ENCODE results near the gene MYOM1. TPM values are rescaled to one million over a fixed set of nuclear protein-coding genes. Genes with fewer than 3 reads are reported as not detected.

MYOM1 gene
- total RNA-seq, 1 donor from 2014 or later, result 0.57 TPM

DNA sequence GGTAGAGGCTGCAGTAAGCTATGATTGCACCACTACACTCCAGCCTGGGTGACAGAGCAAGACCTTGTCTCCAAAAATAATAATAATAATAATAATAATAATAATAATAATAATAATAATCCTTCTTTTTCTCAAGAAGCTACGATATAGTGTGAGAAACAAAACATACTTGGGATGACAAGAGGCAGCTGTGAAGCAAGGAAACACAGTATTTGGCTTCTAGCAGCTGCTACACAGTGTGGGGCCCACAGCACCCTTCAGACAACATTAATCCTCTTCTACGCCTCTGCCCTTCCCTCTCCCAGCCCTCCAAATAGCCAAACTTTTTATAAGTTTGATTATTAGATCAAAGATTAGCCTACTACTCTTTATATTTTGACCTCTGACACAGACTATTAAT, 62.2 kb downstream of the MYOM1 start:
- Histone ChIP-seq H2AFZ (ENCODE audit: low read depth, low read length) (no peak overlapping the region), H3K36me3 (ENCODE audit: insufficient read depth, low read length) (no peaks in the 10 kb centered on the region), H3K27ac (ENCODE audit: low read depth, low read length) (no peak overlapping the region), H3K79me2 (ENCODE audit: insufficient read depth, low read length) (no peaks in the 10 kb centered on the region), H3K4me1 (ENCODE audit: insufficient read depth, low read length) (no peaks in the 10 kb centered on the region), H3K4me3 (ENCODE audit: insufficient read depth, low read depth, low read length) (no peak overlapping the region), H3K4me2 (ENCODE audit: low read length) (no peak overlapping the region), H3K27me3 (ENCODE audit: insufficient read depth, low read length) (no peaks in the 10 kb centered on the region), H4K20me1 (ENCODE audit: insufficient read depth, low read length) (no peaks in the 10 kb centered on the region), H3K9ac (ENCODE audit: low read length) (no peak overlapping the region), H3K9me3 (ENCODE audit: insufficient read depth, low read depth, low read length) (no peaks in the 10 kb centered on the region)
- no peak overlapping the region for H3K27ac Mint-ChIP-seq (ENCODE audit: unreplicated experiment)
- FAIRE-seq (no peak), DNase-seq (ENCODE audit: low read depth) (no peak)
- no peak overlapping the region for H3K4me3 Mint-ChIP-seq (ENCODE audit: unreplicated experiment)
- TF ChIP-seq EZH2 (IDR thresholded peaks at IDR 0.05; ENCODE audit: insufficient read depth, low read length), result no peak
- TF ChIP-seq, protein P1, sequence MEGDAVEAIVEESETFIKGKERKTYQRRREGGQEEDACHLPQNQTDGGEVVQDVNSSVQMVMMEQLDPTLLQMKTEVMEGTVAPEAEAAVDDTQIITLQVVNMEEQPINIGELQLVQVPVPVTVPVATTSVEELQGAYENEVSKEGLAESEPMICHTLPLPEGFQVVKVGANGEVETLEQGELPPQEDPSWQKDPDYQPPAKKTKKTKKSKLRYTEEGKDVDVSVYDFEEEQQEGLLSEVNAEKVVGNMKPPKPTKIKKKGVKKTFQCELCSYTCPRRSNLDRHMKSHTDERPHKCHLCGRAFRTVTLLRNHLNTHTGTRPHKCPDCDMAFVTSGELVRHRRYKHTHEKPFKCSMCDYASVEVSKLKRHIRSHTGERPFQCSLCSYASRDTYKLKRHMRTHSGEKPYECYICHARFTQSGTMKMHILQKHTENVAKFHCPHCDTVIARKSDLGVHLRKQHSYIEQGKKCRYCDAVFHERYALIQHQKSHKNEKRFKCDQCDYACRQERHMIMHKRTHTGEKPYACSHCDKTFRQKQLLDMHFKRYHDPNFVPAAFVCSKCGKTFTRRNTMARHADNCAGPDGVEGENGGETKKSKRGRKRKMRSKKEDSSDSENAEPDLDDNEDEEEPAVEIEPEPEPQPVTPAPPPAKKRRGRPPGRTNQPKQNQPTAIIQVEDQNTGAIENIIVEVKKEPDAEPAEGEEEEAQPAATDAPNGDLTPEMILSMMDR (IDR thresholded peaks at IDR 0.05; ENCODE audit: insufficient read depth, low read depth, low read length), result no peak
- peaks cover 7% of the 10 kb centered on the region for H3K27me3 Mint-ChIP-seq (ENCODE audit: low read depth, unreplicated experiment)
- no peaks in the 10 kb centered on the region for H3K4me1 Mint-ChIP-seq (ENCODE audit: low read depth, unreplicated experiment)
- H3K9me3 Mint-ChIP-seq (ENCODE audit: unreplicated experiment), result peaks cover 3% of the 10 kb centered on the region
- H3K36me3 Mint-ChIP-seq (ENCODE audit: low read depth, unreplicated experiment), result no peaks in the 10 kb centered on the region

DNA sequence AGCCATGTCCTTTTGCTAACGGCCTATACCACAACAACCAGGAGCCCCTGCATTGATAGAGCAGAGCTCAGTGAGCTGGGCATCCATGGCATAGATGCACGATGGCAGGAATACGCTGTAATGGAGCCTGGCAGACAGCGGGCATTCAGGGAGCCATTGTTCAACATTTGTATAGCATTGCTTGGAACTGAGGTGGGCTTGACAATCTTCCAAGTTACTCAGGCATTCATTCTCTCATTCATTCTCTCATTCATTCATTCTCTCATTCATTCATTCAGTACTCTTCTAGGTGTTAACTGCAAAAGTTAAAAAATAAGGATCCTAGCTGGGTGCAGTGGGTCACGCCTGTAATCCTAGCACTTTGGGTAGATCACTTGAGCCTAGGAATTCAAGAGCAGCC, 62.7 kb downstream of the MYOM1 start:
- Mint-ChIP-seq H3K36me3 (ENCODE audit: low read depth, unreplicated experiment) (no peaks in the 10 kb centered on the region), H3K27ac (ENCODE audit: unreplicated experiment) (no peak overlapping the region)
- no peak overlapping the region for H3K27ac ChIP-seq (ENCODE audit: low read depth, low read length)

DNA sequence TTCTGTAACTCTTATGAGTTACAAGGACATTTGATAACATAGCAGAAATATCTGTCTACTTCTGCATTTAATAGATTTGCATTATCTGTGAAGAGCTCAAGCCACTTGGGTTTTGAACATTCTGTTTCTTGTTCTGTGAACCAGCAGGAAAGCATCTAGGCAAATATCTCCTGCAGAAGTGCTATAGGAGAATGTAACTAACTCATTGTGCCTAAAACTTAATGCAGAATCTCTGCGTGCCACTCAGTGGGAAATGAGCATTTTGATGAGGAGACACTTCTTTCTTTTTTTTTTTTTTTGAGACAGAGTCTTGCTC, 63.5 kb downstream of the MYOM1 start:
- Mint-ChIP-seq H3K27ac (ENCODE audit: unreplicated experiment) (no peak overlapping the region), H3K9me3 (ENCODE audit: unreplicated experiment) (no peaks in the 10 kb centered on the region), H3K4me3 (ENCODE audit: unreplicated experiment) (no peak overlapping the region), H3K4me1 (ENCODE audit: low read depth, unreplicated experiment) (no peaks in the 10 kb centered on the region), H3K27me3 (ENCODE audit: low read depth, unreplicated experiment) (peaks cover 13% of the 10 kb centered on the region), H3K36me3 (ENCODE audit: low read depth, unreplicated experiment) (no peaks in the 10 kb centered on the region)
- no peaks in the 10 kb centered on the region for H3K27me3 ChIP-seq (ENCODE audit: insufficient read depth, low read length)
- H4K20me1 ChIP-seq (ENCODE audit: insufficient read depth, low read length), result no peaks in the 10 kb centered on the region
- no peak overlapping the region for H3K9ac ChIP-seq (ENCODE audit: low read length)
- H3K36me3 ChIP-seq (ENCODE audit: insufficient read depth, low read length), result no peaks in the 10 kb centered on the region
- FAIRE-seq, result no peak
- no peak overlapping the region for H3K27ac ChIP-seq (ENCODE audit: low read depth, low read length)
- no peak overlapping the region for H3K4me2 ChIP-seq (ENCODE audit: low read length)
- no peak for TF ChIP-seq EZH2 (IDR thresholded peaks at IDR 0.05; ENCODE audit: insufficient read depth, low read length)
- H3K79me2 ChIP-seq (ENCODE audit: insufficient read depth, low read length), result no peaks in the 10 kb centered on the region
- H3K4me3 ChIP-seq (ENCODE audit: insufficient read depth, low read depth, low read length), result no peak overlapping the region
- H2AFZ ChIP-seq (ENCODE audit: low read depth, low read length), result no peak overlapping the region
- DNase-seq (ENCODE audit: low read depth), result no peak
- H3K4me1 ChIP-seq (ENCODE audit: insufficient read depth, low read length), result no peaks in the 10 kb centered on the region
- H3K9me3 ChIP-seq (ENCODE audit: insufficient read depth, low read depth, low read length), result no peaks in the 10 kb centered on the region

More for the DNA sequence above, 62.7 kb downstream of the MYOM1 start:
- Histone ChIP-seq H3K36me3 (ENCODE audit: insufficient read depth, low read length) (no peaks in the 10 kb centered on the region), H3K4me3 (ENCODE audit: insufficient read depth, low read depth, low read length) (no peak overlapping the region), H3K4me1 (ENCODE audit: insufficient read depth, low read length) (no peaks in the 10 kb centered on the region), H4K20me1 (ENCODE audit: insufficient read depth, low read length) (no peaks in the 10 kb centered on the region), H3K79me2 (ENCODE audit: insufficient read depth, low read length) (no peaks in the 10 kb centered on the region), H3K9me3 (ENCODE audit: insufficient read depth, low read depth, low read length) (no peaks in the 10 kb centered on the region), H3K4me2 (ENCODE audit: low read length) (no peak overlapping the region), H3K27me3 (ENCODE audit: insufficient read depth, low read length) (no peaks in the 10 kb centered on the region), H2AFZ (ENCODE audit: low read depth, low read length) (no peak overlapping the region), H3K9ac (ENCODE audit: low read length) (no peak overlapping the region)
- no peaks in the 10 kb centered on the region for H3K4me1 Mint-ChIP-seq (ENCODE audit: low read depth, unreplicated experiment)
- DNase-seq (ENCODE audit: low read depth), result no peak
- TF ChIP-seq, protein P1 (IDR thresholded peaks at IDR 0.05; ENCODE audit: insufficient read depth, low read depth, low read length), result no peak
- TF ChIP-seq EZH2 (IDR thresholded peaks at IDR 0.05; ENCODE audit: insufficient read depth, low read length), result no peak
- H3K27me3 Mint-ChIP-seq (ENCODE audit: low read depth, unreplicated experiment), result peaks cover 11% of the 10 kb centered on the region
- no peak overlapping the region for H3K4me3 Mint-ChIP-seq (ENCODE audit: unreplicated experiment)
- no peak for FAIRE-seq
- no peaks in the 10 kb centered on the region for H3K9me3 Mint-ChIP-seq (ENCODE audit: unreplicated experiment)

All from astrocyte (in vitro differentiated cells and primary cell).